ENCODE measurements around the gene PDE3B.

DNA sequence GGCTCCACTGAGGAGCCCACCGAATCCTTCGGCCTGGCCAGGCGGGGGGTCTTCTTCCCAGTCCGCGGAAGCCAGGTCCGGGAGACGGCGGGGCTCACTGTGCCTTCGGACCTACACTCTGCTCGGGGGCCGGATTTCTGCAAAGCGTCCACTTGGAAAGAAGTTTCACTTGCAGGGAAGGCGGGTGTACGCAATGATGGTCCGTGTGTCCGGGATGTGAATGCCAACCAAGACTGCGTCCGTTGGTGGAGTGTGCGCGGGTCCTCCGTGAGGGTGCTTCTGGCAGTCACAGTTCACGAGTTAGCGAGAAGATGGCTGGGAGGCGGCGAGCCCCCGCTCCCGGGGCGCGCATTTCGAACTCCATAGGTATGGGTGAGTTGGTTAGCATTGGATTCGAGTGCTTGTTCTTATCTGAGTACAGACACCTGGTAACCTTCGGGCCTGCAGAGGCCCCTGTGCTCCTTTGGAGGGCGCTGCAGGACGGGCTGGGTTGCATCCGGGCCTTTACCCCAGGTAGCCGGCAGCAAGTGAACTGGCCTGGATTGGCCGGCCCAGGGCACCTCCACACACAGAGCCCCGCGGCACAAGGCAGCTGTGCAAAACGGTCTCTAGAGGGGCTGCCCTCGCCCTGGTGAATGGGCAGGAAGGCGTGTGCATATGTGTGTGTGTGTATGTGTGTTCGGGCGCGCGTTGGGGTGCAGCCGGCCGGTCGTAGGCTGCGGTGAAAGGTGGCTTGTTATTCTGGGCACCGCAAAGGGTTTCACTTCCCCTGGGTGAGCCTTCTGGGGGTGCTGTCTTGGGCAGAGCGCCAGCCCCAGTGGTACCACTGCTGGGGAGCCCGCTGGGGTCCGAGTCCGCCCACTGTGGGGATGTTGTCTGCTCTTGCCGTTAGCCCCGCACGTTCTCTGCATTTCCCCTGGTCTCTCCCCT lies 261.8 kb downstream of the PDE3B start:
- TF ChIP-seq SNAI2 (CRISPR knock-in tag; IDR thresholded peaks at IDR 0.05) = no peak
- TF ChIP-seq, protein P1, sequence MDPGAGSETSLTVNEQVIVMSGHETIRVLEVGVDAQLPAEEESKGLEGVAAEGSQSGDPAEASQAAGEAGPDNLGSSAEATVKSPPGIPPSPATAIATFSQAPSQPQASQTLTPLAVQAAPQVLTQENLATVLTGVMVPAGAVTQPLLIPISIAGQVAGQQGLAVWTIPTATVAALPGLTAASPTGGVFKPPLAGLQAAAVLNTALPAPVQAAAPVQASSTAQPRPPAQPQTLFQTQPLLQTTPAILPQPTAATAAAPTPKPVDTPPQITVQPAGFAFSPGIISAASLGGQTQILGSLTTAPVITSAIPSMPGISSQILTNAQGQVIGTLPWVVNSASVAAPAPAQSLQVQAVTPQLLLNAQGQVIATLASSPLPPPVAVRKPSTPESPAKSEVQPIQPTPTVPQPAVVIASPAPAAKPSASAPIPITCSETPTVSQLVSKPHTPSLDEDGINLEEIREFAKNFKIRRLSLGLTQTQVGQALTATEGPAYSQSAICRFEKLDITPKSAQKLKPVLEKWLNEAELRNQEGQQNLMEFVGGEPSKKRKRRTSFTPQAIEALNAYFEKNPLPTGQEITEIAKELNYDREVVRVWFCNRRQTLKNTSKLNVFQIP (CRISPR knock-in tag; IDR thresholded peaks at IDR 0.05; ENCODE audit: borderline replicate concordance, low read depth) = no peak
- TF ChIP-seq PPARA (CRISPR knock-in tag; IDR thresholded peaks at IDR 0.05; ENCODE audit: borderline replicate concordance) = no peak
- no peak for TF ChIP-seq RARB (CRISPR knock-in tag; IDR thresholded peaks at IDR 0.05)
- no peak for TF ChIP-seq GLIS3 (CRISPR knock-in tag; IDR thresholded peaks at IDR 0.05)
- TF ChIP-seq, protein P2, sequence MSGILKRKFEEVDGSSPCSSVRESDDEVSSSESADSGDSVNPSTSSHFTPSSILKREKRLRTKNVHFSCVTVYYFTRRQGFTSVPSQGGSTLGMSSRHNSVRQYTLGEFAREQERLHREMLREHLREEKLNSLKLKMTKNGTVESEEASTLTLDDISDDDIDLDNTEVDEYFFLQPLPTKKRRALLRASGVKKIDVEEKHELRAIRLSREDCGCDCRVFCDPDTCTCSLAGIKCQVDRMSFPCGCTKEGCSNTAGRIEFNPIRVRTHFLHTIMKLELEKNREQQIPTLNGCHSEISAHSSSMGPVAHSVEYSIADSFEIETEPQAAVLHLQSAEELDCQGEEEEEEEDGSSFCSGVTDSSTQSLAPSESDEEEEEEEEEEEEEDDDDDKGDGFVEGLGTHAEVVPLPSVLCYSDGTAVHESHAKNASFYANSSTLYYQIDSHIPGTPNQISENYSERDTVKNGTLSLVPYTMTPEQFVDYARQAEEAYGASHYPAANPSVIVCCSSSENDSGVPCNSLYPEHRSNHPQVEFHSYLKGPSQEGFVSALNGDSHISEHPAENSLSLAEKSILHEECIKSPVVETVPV (CRISPR knock-in tag; IDR thresholded peaks at IDR 0.05) = no peak
- no peak for TF ChIP-seq ZNF565 (CRISPR knock-in tag; conservative IDR thresholded peaks at IDR 0.05; ENCODE audit: low read depth)
- TF ChIP-seq, protein P3, sequence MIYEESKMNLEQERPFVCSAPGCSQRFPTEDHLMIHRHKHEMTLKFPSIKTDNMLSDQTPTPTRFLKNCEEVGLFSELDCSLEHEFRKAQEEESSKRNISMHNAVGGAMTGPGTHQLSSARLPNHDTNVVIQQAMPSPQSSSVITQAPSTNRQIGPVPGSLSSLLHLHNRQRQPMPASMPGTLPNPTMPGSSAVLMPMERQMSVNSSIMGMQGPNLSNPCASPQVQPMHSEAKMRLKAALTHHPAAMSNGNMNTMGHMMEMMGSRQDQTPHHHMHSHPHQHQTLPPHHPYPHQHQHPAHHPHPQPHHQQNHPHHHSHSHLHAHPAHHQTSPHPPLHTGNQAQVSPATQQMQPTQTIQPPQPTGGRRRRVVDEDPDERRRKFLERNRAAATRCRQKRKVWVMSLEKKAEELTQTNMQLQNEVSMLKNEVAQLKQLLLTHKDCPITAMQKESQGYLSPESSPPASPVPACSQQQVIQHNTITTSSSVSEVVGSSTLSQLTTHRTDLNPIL (CRISPR knock-in tag; IDR thresholded peaks at IDR 0.05; ENCODE audit: low read depth) = no peak
- no peak for TF ChIP-seq ZNF70 (CRISPR knock-in tag; IDR thresholded peaks at IDR 0.05)

All from SK-N-SH treated with all-trans-retinoic acid at 6 μM for 48 hours (cell line).